Activated CD4-positive, alpha-beta T cell treated with anti-CD3 and anti-CD28 coated beads, Interleukin-2, amount 10 ng/mL, durations not matched to agents 24 days and 14 days (primary cell): ENCODE data around the gene ZNF780B. TPM values are rescaled to one million over a fixed set of nuclear protein-coding genes. Genes with fewer than 3 reads are reported as not detected.

ENCODE experiments used
- DNase-seq: peaks from one replicate; pipeline ENCODE4 v3.0.0; 2022
- H3K27ac Mint-ChIP-seq: one replicate; pipeline ENCODE4 v1.8.0; 2022; ENCODE audit warnings: mild to moderate bottlenecking, mixed read lengths
- H3K27me3 Mint-ChIP-seq: one replicate; pipeline ENCODE4 v1.8.0; 2022; ENCODE audit warnings: mixed read lengths
- H3K36me3 Mint-ChIP-seq: one replicate; pipeline ENCODE4 v1.8.0; 2022; ENCODE audit warnings: low read depth, mild to moderate bottlenecking, mixed read lengths
- H3K4me1 Mint-ChIP-seq: one replicate; pipeline ENCODE4 v1.8.0; 2021; ENCODE audit warnings: mixed read lengths
- H3K4me3 Mint-ChIP-seq: one replicate; pipeline ENCODE4 v1.8.0; 2022; ENCODE audit warnings: mild to moderate bottlenecking, moderate library complexity, mixed read lengths
- H3K9me3 Mint-ChIP-seq: one replicate; pipeline ENCODE4 v1.8.0; 2021; ENCODE audit warnings: mixed read lengths
- intact Hi-C: fragments of 100-400 bp; cut with micrococcal nuclease; formaldehyde crosslinking; loops from one replicate; pipeline ENCODE4 v1.15.1; 2023
- total RNA-seq: library from RNA; stranded (reverse); gene quantifications from 2 replicates; pipeline ENCODE4 v1.2.3, GENCODE V29; 2022

The ZNF780B gene
- total RNA-seq, 1 donor from 2014 or later, result 24.6 TPM

DNA sequence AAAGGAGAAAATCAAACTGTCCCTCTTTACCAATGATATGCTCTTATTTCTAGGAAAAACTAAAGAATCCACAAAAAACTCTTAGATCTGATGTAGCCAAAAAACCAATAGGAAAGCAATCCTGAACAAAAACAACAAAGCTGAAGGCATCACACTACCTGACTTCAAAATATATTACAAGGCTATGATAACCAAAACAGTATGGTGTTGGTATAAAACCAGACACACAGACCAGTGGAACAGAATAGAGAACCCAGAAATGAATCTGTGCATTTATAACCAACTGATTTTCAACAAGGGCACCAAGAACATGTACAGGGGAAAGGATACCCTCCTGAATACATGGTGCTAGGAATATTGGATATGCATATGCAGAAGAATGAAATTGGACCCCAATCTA, 68.9 kb downstream of the ZNF780B start:
- Mint-ChIP-seq H3K27me3 (no peaks in the 10 kb centered on the region), H3K4me3 (no peak overlapping the region), H3K36me3 (peaks cover 63% of the 10 kb centered on the region), H3K27ac (no peak overlapping the region), H3K4me1 (peaks cover 9% of the 10 kb centered on the region), H3K9me3 (peaks cover 35% of the 10 kb centered on the region)
- intact Hi-C loops, result no loop called here
- no peak for DNase-seq

GRCh38 chr19:39986643-39987042, 69.4 kb downstream of the ZNF780B start:
- H3K4me1 Mint-ChIP-seq, result peaks cover 7% of the 10 kb centered on the region
- H3K4me3 Mint-ChIP-seq, result no peak overlapping the region
- H3K36me3 Mint-ChIP-seq, result peaks cover 65% of the 10 kb centered on the region
- intact Hi-C loops, result no loop called here
- no peak for DNase-seq
- H3K27me3 Mint-ChIP-seq, result no peaks in the 10 kb centered on the region
- peaks cover 35% of the 10 kb centered on the region for H3K9me3 Mint-ChIP-seq
- no peak overlapping the region for H3K27ac Mint-ChIP-seq

- H3K4me3 Mint-ChIP-seq, result no peak overlapping the region
- no peaks in the 10 kb centered on the region for H3K27me3 Mint-ChIP-seq
- peaks cover 32% of the 10 kb centered on the region for H3K9me3 Mint-ChIP-seq
- H3K4me1 Mint-ChIP-seq, result peaks cover 2% of the 10 kb centered on the region
- intact Hi-C loops, result no loop called here
- DNase-seq, result no peak
- peaks cover 83% of the 10 kb centered on the region for H3K36me3 Mint-ChIP-seq
- H3K27ac Mint-ChIP-seq, result no peak overlapping the region
Measured at GRCh38 chr19:39983695-39984300, 72.2 kb downstream of the ZNF780B start.

DNA sequence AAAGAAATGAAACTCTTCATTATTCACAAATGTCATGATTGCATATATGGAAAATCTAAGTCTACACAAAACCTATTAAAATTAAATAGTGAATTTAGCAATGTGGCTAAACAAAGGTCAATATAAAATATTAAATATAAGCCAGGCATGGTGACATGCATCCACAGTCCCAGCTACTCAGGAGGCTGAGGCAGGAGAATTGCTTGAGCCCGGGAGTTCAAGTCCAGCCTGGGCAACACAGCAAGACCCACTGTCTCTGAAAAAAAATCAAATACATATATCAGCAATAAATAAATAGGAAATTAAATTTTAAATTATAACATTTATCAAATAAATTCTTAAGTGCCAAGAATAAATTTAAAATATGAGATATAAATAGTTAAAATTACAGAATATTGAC, 73.1 kb downstream of the ZNF780B start:
- no peak overlapping the region for H3K27ac Mint-ChIP-seq
- peaks cover 2% of the 10 kb centered on the region for H3K4me1 Mint-ChIP-seq
- intact Hi-C loops, result no loop called here
- H3K9me3 Mint-ChIP-seq, result peaks cover 31% of the 10 kb centered on the region
- H3K36me3 Mint-ChIP-seq, result peaks cover 88% of the 10 kb centered on the region
- H3K27me3 Mint-ChIP-seq, result no peaks in the 10 kb centered on the region
- H3K4me3 Mint-ChIP-seq, result no peak overlapping the region
- no peak for DNase-seq

Other genes starting within 250 kb of the ZNF780B start
- 3.6 and 4.5 TPM in 2 replicates for gene DYRK1B, start 222.1 kb downstream of the ZNF780B start, total RNA-seq
- 605 and 614 TPM in 2 replicates for gene FBL, start 209.9 kb downstream of the ZNF780B start, total RNA-seq
- 3.3 and 4.7 TPM in 2 replicates for gene FCGBP, start 121.6 kb downstream of the ZNF780B start, total RNA-seq
- 192 and 193 TPM in 2 replicates for gene PSMC4, start 85.1 kb downstream of the ZNF780B start, total RNA-seq
- 4.4 and 6.7 TPM in 2 replicates for gene ZNF546, start 59.2 kb downstream of the ZNF780B start, total RNA-seq
- gene ZNF780A, start 34.7 kb upstream of the ZNF780B start, total RNA-seq, result 14.7 and 16.1 TPM in 2 replicates
- gene MAP3K10, start 135.2 kb upstream of the ZNF780B start, total RNA-seq, result 16.6 and 17.6 TPM in 2 replicates
- not detected in 2 replicates for gene TTC9B, start 162.2 kb upstream of the ZNF780B start, total RNA-seq
- 0.19 and 0.28 TPM in 2 replicates for gene CCNP, start 170.5 kb upstream of the ZNF780B start, total RNA-seq
- gene AKT2, start 229.1 kb upstream of the ZNF780B start, total RNA-seq, result 160 and 163 TPM in 2 replicates